HG03354 (cell line): ENCODE results near the gene PPFIBP1.

Experiments used
- ATAC-seq: cut with Tn5 transposase; IDR thresholded peaks from one replicate; pipeline ENCODE4 v1.9.1; 2021; ENCODE audit warnings: mild to moderate bottlenecking; ENCODE audit not compliant: unreplicated experiment, poor library complexity, severe bottlenecking

Gene PPFIBP1

DNA sequence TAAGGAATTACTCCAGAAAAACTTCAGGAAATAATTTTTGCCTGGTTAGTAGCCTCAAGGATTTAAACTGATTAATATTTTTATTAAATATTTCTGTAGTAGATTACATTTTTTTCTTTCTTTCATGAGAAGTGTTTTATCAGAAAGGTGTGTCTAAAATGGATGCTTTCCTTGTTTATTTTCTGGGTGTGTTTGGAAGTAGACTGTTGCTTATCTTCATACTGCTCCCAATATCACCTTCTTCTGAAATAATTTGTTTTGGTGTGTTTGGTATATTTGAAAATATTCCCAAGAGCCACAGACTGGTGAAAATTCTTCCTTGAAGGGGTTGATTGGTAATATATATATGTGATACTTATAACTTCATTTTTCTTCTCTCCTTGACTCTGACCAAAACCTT is 162.1 kb downstream of the PPFIBP1 start:
- no peak for ATAC-seq

DNA sequence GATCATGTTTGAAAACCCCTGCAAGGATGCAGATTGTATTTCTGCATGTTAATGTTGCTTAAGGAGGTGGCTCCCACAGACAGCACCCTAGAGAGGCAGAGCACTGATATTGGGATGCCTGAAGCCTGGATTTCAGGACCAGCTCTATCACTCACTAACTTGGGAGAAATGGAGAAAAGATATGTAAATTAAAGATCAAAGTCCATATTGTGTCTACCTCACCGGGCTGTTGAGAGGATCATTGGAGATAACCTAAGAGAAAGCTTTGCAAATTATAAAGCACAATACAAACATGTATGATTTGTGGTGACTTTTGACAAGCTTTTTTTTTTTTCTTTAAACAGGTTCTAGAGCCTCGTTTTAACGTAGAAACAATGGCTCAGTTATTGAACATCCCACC is 164.7 kb downstream of the PPFIBP1 start:
- ATAC-seq = no peak

DNA sequence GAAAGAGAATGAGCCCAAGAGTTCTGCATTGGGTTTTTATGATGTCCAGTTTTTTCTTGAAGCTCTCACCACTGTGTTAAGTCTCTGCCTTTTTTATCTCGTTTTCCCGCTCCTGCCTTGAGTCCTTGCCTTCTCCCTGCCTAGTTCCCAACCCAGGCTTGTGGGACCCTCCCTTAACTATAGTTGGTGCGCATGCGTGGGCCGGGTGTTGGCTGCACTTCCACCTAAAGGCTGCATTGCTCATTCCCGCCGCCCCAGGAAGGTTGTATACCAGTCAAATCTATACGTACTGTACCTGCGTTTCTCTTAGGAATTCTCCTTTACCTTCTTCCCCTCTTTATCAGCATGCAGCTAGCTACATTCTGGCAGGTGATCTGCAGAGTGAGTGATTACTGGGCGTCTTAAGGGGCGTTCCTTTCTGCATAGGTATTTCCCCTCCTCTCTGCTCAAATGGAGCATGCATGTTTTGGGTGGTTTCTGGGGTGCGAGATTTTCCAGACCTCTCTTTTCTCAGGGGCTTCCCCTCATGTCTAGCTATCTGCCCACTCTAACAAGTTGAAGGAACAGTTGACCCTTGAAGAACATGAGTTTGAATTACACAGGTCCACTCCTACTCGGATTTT is 165.7 kb downstream of the PPFIBP1 start:
- no peak for ATAC-seq

DNA sequence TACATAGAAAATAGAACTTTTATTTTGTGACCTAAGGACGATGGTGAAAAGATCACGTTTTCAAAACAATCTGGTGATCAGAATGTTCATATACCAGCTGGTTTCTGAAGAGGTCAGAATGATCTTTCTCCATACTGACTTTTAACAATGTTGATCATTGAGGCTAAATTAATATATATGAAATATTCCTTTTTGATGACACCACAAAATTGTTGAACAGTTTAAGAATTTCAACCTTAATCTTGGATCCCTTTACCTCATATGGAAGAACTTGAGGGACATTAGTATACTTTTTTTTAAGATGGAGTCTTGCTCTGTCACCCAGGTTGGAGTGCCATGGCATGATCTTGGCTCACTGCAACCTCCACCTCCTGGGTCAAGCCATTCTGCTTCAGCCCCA is 169.4 kb downstream of the PPFIBP1 start:
- no peak for ATAC-seq

DNA sequence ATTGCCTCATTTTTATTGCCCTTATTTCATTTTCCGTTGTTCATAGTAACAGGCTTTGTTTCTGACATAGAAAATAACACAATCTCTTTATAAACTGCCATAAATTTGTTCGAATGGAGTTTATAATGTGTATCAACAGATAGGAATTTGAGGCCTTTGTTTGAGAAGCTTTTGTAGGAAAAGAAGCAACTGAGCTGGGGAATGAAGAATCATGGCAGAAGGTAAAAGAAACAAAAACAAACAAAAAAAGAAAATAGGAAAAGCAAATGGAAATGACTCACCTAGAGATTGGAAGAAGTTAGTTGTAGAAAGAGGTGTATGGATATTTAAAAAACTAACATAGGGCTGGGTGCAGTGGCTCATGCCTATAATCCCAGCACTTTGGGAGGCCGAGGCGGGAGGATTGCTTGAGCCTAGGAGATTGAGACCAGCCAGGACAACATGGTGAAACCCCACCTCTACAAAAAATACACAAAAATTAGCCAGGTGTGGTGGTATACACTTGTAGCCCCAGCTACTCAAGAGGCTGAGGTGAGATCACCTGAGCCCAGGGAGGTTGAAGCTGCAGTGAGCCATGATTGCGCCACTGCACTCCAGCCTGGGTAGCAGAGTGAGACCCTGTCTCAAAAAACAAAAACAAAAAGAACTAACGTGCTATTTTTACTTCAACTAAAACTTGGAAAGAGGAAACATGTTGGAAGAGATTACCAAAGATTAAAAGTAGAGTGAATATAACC is 171.7 kb downstream of the PPFIBP1 start:
- no peak for ATAC-seq

DNA sequence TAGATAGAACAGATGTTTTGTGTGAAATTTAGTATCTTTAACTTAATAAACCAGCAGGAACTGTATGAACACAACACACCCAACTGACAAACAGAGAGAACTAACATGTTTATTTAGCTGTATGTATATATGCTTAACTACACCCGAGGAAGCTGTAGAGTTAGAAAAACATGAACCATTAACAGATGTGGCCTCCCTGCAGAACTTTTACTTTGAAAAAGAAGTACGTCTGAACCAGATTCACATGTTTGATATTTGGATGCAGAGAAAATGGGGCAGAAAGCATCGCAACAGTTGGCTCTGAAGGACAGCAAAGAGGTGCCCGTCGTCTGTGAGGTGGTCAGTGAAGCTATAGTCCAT is 172.3 kb downstream of the PPFIBP1 start, which contains the start of gene REP15:
Gene REP15 (plus strand): TSS at position 155 of the 360 bp plus-strand sequence. CDS start 116 bp downstream, at position 271.
- ATAC-seq = no peak

DNA sequence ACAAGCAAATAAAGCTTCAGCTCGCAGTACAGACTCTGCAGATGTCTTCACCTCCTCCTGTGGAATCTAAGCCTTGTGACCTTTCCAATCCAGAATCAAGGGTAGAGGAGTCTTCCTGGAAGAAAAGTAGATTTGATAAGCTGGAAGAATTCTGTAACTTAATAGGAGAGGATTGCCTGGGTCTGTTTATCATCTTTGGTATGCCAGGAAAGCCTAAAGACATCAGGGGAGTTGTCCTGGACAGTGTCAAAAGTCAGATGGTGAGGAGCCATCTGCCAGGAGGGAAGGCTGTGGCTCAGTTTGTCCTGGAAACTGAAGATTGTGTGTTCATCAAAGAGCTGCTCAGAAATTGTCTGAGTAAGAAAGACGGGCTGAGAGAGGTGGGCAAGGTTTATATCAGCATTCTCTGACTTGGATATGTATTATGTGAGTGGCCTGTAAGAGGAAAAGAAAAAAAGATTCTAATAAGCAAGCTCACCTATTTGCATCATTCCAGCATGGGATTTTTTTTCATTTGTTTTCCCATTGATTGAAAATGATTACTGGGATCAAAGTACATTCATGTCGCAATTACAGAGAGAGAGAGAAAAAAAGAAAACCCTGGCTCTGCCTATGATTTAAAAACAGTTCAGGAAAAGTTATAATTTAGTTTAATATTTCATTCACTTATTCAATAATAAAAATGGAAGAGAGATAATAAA is 173.0 kb downstream of the PPFIBP1 start:
- ATAC-seq = no peak

DNA sequence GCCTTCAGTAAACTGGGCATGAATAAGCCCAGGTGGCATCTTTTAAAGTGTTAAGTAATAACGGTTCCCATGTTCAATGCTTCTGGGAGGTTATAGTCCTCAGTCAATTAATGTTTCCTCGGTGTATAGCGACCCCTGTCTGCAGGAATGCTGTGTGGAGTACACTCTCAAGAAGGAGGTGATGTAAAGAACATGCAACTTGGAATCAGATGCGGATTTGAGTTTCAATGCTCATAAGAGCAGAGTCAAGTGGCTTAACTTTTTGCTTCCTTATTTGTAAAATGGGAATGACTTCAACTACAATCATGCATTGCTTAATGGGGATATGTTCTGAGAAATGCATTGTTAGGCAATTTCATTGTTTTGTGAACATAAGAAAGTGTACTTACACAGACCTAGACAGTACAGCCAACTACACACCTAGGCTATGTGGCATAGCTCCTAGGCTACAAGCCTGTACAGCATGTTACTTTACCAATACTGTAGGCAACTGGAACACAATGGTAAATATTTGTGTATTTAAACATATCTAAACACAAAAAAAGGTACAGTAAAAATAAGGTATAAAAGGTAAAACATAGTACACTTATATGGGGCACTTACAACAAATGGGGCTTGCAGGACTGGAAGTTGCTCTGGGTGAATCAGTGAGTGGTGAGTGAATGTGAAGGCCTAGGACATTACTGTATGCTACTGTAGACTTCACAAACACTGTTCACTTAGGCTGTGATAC is 179.9 kb downstream of the PPFIBP1 start:
- peak; percentile 88 for ATAC-seq

DNA sequence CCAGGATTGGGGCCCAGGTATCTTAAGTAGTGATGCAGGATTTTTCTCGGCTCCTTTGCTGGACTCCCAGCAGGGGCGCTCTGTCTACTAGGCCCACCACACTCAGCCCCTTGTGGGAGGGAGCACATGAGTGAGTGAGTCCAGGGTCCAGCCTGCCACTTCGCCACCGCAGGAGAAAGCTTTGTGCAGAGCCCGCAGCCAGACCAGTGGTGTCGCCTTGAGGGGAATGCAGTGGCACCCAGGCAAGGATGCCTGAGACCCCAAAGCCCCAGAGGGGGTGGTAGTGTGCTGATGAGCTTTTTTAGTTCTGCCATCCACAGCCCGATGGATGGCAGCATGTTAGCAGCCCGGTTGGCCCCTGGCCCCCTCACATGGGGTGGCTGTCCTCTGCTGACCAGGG is 181.3 kb downstream of the PPFIBP1 start:
- ATAC-seq = no peak

DNA sequence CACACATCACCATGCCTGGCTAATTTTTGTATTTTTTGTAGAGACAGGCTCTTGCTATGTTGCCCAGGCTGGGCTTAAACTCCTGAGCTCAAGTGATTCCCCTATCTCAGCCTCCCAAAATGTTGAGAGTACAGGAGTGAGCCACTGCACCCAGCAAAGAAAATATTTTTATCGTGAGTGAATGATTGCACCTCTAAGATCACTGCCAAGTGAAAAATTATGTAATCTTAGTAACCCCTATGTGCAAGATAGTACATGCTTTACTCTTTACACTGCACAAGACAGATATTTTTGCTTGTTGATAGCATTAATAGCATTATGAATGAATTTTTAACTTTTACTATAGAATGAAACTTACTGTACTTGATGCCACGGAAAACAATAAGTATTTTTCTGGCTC is 183.2 kb downstream of the PPFIBP1 start:
- ATAC-seq = no peak

DNA sequence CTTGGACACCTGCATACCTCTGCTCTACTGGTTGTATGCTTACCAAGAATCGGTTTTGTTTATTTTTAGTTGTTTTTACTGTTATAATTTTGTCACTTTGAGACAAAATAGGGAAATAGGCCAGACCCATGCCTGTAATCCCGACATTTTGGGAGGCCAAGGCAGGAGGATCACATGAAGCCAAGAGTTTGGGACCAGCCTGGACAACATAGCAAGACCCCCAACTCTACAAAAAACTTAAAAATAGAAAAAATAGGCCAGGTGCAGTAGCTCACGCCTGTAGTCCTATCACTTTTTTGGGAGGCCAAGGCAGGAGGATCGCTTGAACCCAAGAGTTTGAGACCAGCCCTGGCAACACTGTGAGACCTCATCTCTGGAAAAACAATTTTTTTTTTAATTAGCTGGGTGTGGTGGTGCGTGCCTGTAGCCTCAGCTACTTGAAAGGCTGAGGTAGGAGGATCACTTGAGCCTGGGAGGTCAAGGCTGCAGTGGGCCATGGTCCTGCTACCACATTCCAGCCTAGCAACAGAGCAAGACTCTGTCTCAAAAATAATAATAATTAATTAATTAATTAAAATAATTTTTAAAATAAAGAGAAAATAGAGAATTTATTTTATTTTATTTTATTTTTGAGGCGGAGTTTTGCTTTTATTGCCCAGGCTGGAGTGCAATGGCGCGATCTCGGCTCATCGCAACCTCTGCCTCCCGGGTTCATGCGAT is 185.4 kb downstream of the PPFIBP1 start:
- ATAC-seq = no peak

DNA sequence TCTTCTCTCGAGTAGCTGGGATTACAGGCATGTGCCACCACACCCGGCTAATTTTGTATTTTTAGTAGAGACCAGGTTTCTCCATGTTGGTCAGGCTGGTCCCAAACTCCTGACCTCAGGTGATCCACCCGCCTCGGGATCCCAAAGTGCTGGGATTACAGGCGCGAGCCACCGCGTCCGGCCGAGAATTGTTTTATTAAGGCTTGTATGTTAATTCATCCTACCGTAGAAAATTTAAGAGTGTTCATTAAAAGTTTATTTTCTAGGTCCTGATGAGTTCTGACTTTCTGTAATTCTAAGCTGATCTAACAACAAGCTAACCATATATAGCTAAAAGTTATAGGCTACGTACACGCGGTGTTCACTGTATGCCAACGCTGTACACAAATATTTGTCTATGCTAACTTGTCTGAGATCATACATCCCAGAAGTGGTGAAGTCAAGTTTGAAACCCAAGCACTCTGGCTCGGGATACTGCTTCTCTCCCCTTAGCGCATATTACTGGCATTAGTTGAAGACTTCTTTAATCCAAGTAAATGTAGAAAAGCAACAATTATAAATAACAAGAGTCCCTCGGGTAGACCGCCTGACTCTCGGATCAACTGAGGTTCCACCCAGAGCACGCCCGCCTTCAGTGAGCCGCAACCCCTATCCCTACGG is 186.1 kb downstream of the PPFIBP1 start:
- peak; percentile 55 for ATAC-seq

DNA sequence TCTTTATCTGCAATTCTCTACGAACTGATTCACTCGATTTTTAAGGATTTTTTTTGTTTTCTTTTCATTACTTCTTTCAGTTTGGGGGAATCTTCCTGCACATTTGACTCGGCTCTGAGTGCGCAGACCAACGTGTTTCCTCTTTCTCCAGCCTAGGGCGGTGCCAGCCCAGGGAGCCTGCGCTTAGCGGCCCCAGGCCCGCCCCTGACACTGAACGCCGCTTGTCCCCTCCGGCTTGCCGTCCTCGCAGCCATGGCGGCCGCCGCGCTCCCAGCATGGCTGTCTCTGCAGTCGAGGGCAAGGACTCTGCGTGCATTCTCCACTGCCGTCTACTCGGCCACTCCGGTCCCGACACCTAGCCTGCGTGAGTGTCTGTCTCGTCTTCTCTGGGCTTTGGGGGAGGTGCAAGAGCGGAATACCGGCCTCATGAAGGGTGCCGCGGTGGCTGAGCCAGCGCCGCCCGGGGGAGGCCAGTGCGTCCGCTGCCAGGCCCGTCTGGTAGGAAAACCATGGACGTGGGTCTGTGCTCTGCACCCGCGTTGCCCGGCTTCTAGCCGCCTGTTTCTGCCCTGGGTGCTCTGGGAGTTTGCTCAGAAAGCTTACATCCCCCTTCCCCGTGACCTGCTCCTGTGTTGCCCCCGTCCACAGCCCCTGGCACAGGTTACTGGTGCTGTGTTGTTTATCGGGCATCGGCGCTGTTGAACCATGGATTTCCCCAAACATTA is 186.7 kb downstream of the PPFIBP1 start, which contains the start of gene MRPS35:
Gene MRPS35 (plus strand): TSS at position 241 of the 725 bp plus-strand sequence. CDS start 12 bp downstream, at position 253.
- ATAC-seq = peak; percentile 95

DNA sequence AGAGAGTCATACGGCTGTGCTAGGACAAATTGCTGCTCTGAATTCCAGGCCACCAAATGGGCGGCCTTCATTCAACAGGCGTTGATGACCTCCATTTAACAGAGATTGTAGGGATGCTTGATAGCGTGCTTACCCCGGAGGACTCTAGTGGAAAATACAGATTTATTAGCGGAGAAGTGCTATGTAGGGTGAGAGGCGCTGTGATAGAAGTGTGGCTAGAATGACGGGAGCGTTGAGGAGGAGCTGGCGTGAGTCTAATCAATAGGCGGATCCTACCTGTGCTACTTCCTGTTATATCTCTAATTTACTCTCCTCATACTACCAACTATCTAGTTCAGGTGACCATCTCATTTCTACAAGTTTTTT is 187.3 kb downstream of the PPFIBP1 start:
- peak; percentile 28 for ATAC-seq

DNA sequence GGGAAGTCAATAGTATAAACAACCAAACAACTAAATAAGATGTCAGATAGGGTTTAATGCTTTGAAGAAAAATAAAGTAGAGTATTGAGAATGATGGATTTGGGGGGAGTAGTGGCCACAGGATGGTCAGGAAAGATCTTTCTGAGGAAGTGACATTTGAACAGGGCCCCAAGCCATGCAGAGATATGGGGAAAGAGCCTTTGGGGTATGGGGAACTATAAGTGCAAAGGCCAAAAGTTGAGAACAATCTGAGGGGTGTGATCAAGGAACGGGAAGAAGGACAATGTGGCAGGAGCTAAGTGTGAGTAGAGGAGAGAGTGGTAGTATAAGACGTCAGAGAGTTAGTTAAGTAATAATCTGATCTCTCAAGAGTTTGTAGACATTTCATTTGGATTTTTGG is 188.0 kb downstream of the PPFIBP1 start:
- ATAC-seq = no peak

DNA sequence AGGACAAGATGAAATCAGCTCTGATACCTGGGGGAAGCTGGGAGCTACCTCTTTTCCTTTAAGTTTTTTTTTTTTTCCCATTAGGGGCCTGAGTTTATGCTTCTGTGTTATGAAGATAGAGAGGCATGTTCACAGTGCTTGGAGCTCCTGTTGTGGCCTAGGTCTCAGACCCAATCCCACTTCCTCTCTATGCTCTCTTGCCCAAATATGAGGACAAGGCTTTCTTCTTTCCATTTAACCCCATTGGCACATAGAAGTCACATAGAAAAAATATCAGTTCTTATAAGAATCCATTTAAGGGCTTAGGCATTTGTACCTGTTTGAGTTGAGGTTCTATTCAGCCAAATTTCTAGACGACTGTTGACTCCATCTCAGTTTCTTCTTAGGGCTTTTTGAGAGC is 199.2 kb downstream of the PPFIBP1 start:
- ATAC-seq = no peak

DNA sequence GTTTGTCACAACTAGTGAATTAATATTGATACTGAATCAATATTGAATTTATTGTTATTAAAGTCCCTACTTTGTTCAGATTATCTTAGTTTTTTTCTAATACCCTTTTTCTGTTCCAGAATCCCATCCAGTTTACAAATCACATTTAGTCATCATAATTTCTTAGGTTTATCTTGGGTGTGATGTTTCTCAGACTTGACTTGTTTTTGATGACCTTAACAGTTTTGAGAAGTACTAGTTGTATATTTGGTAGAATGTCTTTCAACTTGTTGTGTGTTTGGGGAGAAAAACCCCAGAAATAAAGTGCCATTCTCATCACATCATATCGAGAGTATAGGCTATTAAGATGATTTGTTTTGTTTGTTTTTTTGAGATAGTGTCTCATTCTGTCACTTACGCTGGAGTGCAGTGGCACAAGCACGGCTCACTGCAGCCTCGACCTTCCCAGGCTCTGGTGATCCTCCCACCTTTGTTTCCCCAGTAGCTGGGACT is 206.1 kb downstream of the PPFIBP1 start:
- no peak for ATAC-seq

DNA sequence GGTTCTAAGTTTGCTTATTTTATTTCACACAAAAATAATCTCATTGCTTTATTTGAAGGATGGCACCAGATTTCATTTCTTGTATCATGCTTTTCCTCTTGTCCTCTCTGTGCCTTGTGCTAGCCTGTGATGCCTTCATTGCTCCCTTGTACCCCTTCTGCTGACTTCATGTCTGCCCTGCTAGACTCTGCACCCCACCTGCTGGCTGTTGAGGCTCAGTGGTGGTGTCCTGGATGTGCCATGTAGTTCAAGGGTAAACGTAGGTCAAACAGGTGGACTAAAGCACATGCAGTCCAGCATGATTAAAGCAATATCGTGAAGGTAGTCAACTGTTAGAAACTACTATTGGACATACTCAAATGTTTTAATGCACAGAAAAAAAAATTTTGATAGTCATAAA is 208.3 kb downstream of the PPFIBP1 start:
- ATAC-seq = peak; percentile 56
